GM21825 (cell line): ENCODE data around the gene GIGYF2.
"Not testable (repeated sequence)": the region's sequence is repeated elsewhere in the genome, so short reads cannot be mapped to it uniquely, and the experiment has no call there.

Experiments used
- ATAC-seq: cut with Tn5 transposase; IDR thresholded peaks from one replicate; pipeline ENCODE4 v1.9.1; 2021; ENCODE audit warnings: mild to moderate bottlenecking, moderate library complexity; ENCODE audit not compliant: unreplicated experiment

Gene GIGYF2

DNA sequence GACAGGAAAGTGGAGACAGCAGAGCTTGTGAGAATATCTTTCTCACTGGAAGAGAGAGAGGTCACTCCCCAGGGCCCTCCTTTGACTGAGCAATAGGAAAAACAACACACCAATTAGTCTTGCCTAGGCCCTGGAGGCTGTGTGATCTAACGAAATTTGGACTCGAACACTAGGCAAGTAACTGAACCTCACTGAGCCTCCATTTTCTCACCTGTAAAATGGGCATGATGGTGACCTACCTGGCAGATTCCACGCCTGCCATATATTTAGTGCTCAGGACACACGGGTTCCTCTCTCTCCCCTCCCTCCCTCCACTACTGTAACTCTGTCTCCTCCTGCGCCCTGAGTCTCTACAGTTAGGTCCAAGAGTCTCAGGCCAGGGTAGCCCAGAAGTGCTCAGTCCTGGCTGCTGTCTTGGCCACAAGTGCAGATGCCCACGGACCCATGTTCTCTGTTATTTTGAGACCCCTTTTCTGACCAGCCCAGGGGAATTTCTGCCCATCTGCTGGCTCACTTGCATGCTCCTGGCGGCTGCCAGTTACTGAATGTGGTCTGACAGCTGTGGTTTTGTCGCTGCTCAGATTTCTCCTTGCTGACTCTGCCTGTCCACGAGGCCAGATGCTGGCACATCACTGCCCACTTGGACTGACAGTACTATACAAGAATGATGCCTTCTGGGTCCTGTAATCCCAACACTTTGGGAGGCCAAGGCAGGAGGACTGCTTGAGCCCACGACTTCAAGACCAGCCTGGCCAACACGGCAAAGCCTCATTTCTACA is 9.6 kb upstream of the GIGYF2 start:
- ATAC-seq = no peak

DNA sequence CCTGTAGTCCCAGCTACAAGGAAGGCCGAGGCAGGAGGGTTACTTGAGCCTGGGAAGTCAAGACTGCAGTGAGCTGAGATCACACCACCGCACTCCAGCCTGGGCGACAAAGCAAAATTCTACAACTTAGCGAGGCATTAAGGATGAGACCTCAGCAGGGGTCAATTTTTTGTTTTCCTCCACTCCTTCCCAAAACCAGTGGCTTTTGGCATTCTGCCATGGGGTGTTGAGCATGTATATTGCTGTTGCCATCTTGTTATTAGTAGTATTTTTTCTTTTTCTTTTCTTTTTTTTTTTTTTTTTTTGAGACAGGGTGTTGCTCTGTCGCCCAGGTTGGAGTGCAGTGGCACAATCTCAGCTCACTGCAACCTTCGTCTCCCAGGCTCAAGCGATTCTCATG is 8.9 kb upstream of the GIGYF2 start:
- ATAC-seq = no peak

DNA sequence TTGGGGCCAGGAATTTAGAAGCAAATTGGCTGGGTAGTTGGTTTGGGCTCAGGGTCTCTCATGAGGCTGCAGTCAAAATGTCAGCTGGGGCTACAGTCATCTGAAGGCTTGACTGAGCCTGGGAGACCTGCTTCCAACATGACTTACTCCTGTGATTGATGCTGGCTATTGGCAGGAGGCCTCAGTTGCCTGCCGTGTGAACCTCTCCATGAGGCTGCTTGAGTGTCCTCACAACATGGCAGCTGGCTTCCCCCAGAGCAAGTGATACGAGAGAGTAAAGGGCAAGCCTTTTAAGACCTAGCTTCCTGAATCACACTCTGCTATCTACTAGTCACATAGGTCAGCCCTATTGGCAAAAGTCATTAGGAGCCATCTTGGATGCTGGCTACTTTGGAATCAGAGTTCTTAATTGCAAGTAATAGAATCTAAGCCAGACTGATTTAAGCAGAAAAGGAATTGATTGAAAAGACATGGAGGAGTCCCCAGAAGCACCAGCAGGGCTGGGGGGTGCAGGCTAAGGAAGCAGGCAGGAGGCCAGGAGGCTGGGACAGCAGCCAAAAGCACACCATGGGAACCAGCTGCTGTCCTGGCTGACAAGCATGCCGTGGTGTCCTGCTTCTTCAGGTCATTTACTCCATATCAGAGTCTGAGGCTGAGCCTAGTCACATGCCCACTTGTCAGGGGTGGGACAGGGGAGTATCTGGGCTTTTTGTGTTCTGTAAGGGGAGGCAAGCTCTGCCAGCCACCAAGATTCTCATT is 7.8 kb upstream of the GIGYF2 start:
- no peak for ATAC-seq

DNA sequence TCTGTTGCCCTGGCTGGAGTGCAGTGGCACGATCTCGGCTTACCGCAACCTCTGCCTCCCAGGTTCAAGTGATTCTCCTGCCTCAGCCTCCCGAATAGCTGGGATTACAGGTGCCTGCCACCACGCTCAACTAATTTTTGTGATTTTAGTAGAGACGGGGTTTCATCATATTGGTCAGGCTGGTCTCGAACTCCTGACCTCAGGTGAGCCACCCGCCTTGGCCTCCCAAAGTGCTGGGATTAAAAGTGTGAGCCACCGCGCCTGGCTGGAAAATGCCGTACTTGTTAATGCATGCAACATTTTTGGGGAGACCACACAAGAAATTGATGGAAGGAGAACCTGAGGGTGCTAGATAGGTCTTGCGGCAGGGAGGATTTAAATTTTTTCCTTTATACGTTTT is 6.0 kb upstream of the GIGYF2 start:
- not testable (repeated sequence) for ATAC-seq

DNA sequence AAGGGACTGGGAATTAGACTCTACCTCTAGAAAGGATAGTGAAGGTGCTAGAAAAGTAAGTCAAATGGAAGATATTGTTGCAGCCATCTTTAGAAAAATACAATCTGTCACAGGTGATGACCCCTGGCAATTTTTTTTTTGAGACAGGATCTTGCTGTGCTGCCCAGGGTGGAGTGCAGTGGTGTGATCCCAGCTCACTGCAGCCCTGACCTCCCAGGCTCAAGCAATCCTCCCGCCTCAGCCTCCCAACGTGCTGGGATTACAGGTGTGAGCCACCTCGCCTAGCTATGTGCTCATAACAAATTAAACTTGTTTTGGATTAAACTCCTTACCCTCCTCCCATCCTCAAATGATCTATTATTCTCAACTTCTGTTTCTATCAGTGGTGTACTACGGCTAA is 3.8 kb upstream of the GIGYF2 start:
- no peak for ATAC-seq

DNA sequence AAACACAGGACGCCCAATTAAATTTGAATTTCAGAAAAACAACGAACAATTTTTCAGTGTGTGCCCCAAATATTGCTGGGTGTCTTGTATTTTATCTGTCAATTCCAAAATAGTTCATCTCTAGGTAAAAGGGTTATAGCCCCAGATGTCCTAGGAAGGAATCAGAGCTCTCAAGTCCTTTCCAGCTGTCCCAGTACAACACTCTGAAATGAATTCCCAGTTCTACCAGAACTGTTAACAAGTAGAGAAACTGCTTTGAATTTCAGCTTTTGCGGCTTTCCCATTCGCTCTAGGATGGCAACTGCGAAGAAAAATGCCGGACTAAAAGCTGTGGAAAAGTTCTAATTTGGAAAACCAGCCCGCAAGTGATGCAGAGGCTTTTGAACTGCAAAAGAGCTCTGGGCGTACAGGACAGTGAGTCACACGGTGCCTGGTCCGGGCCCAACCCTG is 497 bp upstream of the GIGYF2 start:
- ATAC-seq = no peak

- ATAC-seq = peak; percentile 24
Measured at GRCh38 chr2:232697807-232698110, 628 bp downstream of the GIGYF2 start.

- no peak for ATAC-seq
Measured at GRCh38 chr2:232698556-232699091, 1.5 kb downstream of the GIGYF2 start.

DNA sequence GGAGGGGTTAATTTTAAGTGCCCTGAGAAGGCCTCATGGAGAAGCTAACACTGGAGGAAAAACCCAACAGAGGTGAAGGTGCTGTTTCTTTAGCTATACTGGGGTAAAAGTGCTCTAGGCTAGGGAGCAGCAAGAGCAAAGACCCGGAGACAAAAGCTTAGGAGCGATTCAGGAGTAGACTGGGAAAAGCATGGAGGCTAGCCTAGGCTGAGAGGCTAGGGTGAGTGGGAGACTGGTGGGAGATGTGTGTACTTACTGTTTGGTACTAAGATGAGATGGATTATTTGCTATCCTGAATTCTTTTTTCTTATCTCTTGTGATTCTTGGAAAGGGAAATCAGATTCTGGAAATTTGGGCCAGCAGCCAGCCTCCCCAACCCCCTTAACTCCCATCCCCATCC is 2.0 kb downstream of the GIGYF2 start:
- no peak for ATAC-seq

- no peak for ATAC-seq
Measured at GRCh38 chr2:232700154-232700553, 3.0 kb downstream of the GIGYF2 start.

- no peak for ATAC-seq
Measured at GRCh38 chr2:232707076-232707475, 9.9 kb downstream of the GIGYF2 start.

GRCh38 chr2:232713505-232713904 is 16.4 kb downstream of the GIGYF2 start:
- no peak for ATAC-seq

DNA sequence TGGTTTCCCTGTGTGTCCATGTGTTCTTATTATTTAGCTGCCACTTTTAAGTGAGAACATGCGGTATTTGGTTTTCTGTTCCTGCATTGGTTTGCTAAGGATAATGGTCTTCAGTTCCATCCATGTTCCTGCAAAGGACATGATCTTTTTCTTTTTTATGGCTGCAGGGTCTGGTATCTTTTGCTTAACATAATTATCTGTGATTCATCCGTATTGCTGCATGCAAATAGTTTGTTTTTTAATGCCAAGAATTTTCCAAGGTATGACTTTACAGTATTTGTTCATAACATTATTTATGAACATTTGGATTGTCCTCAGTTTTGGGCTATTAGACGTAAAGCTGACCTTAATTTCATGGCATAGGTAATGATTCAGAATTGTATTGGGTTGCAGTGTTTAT is 17.8 kb downstream of the GIGYF2 start:
- no peak for ATAC-seq

- ATAC-seq = not testable (repeated sequence)
Measured at GRCh38 chr2:232720056-232720455, 22.9 kb downstream of the GIGYF2 start.

DNA sequence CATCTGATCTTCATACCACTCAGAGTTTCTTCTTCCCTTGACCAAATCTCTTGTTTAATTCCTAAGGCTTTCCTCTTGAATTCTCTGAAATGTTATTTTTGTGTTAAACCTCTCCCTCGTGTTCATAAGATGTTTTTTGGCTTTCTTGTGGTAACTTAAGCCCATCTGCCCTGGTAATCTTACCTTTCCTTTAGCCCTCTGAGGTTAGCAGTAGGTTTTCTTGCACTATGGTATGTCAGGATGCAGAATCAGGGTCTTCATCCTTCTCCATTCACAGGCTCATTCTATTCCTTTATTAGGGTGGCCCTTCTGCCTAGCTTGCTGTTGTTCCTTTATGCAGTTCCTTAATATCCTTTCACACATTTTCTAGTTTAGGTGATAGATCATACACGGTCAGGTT is 24.1 kb downstream of the GIGYF2 start:
- no peak for ATAC-seq

GRCh38 chr2:232721882-232722281 is 24.8 kb downstream of the GIGYF2 start:
- no peak for ATAC-seq

- no peak for ATAC-seq
Measured at GRCh38 chr2:232723027-232723426, 25.9 kb downstream of the GIGYF2 start.

DNA sequence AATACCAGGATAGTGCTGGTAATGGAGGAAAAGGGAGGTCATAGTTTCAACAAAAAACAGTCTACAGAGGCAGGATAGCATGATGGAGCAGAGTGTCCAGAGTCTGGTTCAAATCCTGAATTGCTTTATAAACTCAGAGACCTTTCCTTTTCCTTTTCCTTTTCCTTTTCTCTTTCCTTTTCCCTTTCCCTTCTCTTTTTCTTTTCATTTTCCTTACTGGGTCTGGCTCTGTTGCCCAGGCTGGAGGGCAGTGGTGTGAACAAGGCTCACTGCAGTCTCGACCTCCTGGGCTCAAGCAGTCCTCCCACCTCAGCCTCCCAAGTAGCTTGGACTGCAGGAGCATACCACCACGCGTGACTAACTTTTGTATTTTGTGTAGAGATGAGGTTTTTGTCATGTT is 31.7 kb downstream of the GIGYF2 start:
- ATAC-seq = no peak

- no peak for ATAC-seq
Measured at GRCh38 chr2:232731470-232731869, 34.3 kb downstream of the GIGYF2 start.

- ATAC-seq = no peak
Measured at GRCh38 chr2:232741294-232741693, 44.2 kb downstream of the GIGYF2 start.

DNA sequence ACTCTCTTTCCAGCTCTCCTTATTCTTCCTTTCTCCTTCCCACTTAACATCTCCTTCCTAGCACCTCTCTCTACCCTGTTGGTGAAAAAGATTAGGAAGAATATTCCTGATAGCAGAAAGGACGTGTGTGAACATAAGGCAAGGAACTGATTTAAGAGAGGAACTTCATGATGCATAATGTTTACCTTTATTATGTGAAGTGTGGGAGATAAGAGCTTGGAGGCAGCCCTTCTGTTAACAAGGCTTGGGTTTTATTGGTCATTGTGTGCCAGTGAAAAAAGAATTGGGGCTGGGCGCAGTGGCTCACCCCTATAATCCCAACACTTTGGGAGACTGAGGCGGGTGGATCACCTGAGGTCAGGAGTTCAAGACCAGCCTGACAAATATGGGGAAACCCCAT is 44.8 kb downstream of the GIGYF2 start:
- no peak for ATAC-seq

GRCh38 chr2:232744963-232745362 is 47.8 kb downstream of the GIGYF2 start:
- no peak for ATAC-seq
